ENCODE results near the gene MSI2.

- no peak for TF ChIP-seq EZH2phosphoT487 (IDR thresholded peaks at IDR 0.05; ENCODE audit: borderline replicate concordance, low read depth, low read length)
- no peak for TF ChIP-seq CTCF (conservative IDR thresholded peaks at IDR 0.05; ENCODE audit: low read length)
Observed at GRCh38 chr17:57541049-57541448, 284.7 kb downstream of the MSI2 start.
